Subcutaneous abdominal adipose tissue (tissue), 5 donors: Measurements from ENCODE around the gene RNF41.

Source experiments
- H3K27ac ChIP-seq: one replicate; pipeline ENCODE4 v1.7.0; 2013; ENCODE audit warnings: low read depth, mild to moderate bottlenecking, inconsistent platforms, low read length, moderate library complexity
- H3K27me3 ChIP-seq, 5 donors: one replicate each; pipeline ENCODE4 v1.7.0; 2013; ENCODE audit warnings: low read length in 5 of 5, inconsistent platforms in 1 of 5; ENCODE audit not compliant: control insufficient read depth in 5 of 5, insufficient read depth in 4 of 5
- H3K36me3 ChIP-seq, 5 donors: one replicate each; pipeline ENCODE4 v1.7.0; 2013; ENCODE audit warnings: low read length in 5 of 5; ENCODE audit not compliant: control insufficient read depth in 5 of 5, insufficient read depth in 5 of 5
- H3K4me1 ChIP-seq, 5 donors: one replicate each; pipeline ENCODE4 v1.7.0; 2013; ENCODE audit warnings: low read length in 5 of 5, mild to moderate bottlenecking in 3 of 5, moderate library complexity in 1 of 5; ENCODE audit not compliant: control insufficient read depth in 5 of 5, insufficient read depth in 5 of 5
- H3K4me3 ChIP-seq, 5 donors: one replicate each; pipeline ENCODE4 v1.7.0; 2013; ENCODE audit warnings: low read length in 5 of 5, low read depth in 1 of 5
- H3K9ac ChIP-seq, 5 donors: one replicate each; pipeline ENCODE4 v1.7.0; 2013; ENCODE audit warnings: low read length in 5 of 5, mild to moderate bottlenecking in 4 of 5, moderate library complexity in 3 of 5
- H3K9me3 ChIP-seq, 5 donors: one replicate each; pipeline ENCODE4 v1.7.0; 2013; ENCODE audit warnings: low read length in 5 of 5; ENCODE audit not compliant: control insufficient read depth in 5 of 5
- donor health status: healthy.
- donor health status: healthy.
- donor health status: healthy.
- donor health status: healthy.
- donor health status: healthy.

RNF41 gene

GRCh38 chr12:56247923-56248322 lies 26.2 kb upstream of the RNF41 start:
- Histone ChIP-seq H3K27me3 (no peaks in the 10 kb centered on the region), H3K4me1 (peaks cover 0 to 7% (median 7%) of the 10 kb centered on the region in 5 donors), H3K9me3 (no peaks in the 10 kb centered on the region), H3K9ac (peak overlapping the region in 1 of 5 donors; percentile 4), H3K36me3 (peaks cover 2 to 89% (median 79%) of the 10 kb centered on the region in 5 donors), H3K4me3 (no peak overlapping the region), H3K27ac (no peak overlapping the region)

GRCh38 chr12:56244494-56244893 lies 22.8 kb upstream of the RNF41 start:
- H3K9me3 ChIP-seq, result no peaks in the 10 kb centered on the region
- H3K36me3 ChIP-seq, result peaks cover 0 to 96% (median 88%) of the 10 kb centered on the region in 5 donors
- no peak overlapping the region for H3K9ac ChIP-seq
- no peak overlapping the region for H3K27ac ChIP-seq
- no peak overlapping the region for H3K4me3 ChIP-seq
- no peaks in the 10 kb centered on the region for H3K27me3 ChIP-seq
- peaks cover 0 to 7% (median 7%) of the 10 kb centered on the region in 5 donors for H3K4me1 ChIP-seq

- no peak overlapping the region for H3K4me3 ChIP-seq
- peaks cover 0 to 97% (median 88%) of the 10 kb centered on the region in 5 donors for H3K36me3 ChIP-seq
- peaks cover 0 to 7% (median 7%) of the 10 kb centered on the region in 5 donors for H3K4me1 ChIP-seq
- H3K27me3 ChIP-seq, result no peaks in the 10 kb centered on the region
- H3K9me3 ChIP-seq, result no peaks in the 10 kb centered on the region
- no peak overlapping the region for H3K27ac ChIP-seq
- no peak overlapping the region for H3K9ac ChIP-seq
Measured at GRCh38 chr12:56243731-56244181, 22.0 kb upstream of the RNF41 start.

- H3K27me3 ChIP-seq, result no peaks in the 10 kb centered on the region
- no peaks in the 10 kb centered on the region for H3K9me3 ChIP-seq
- H3K4me1 ChIP-seq, result peaks cover 0 to 7% (median 7%) of the 10 kb centered on the region in 5 donors
- H3K36me3 ChIP-seq, result peaks cover 0 to 95% (median 85%) of the 10 kb centered on the region in 5 donors
- no peak overlapping the region for H3K27ac ChIP-seq
- no peak overlapping the region for H3K4me3 ChIP-seq
- no peak overlapping the region for H3K9ac ChIP-seq
Measured at GRCh38 chr12:56242986-56243385, 21.3 kb upstream of the RNF41 start.

GRCh38 chr12:56241424-56242303 lies 19.9 kb upstream of the RNF41 start:
- Histone ChIP-seq H3K9ac (peak overlapping the region in 1 of 5 donors; percentile 25), H3K4me3 (no peak overlapping the region), H3K9me3 (no peaks in the 10 kb centered on the region), H3K36me3 (peaks cover 0 to 96% (median 85%) of the 10 kb centered on the region in 5 donors), H3K27ac (no peak overlapping the region), H3K27me3 (no peaks in the 10 kb centered on the region), H3K4me1 (peaks cover 0 to 7% (median 7%) of the 10 kb centered on the region in 5 donors)

- Histone ChIP-seq H3K36me3 (peaks cover 0 to 63% (median 57%) of the 10 kb centered on the region in 5 donors), H3K27me3 (no peaks in the 10 kb centered on the region), H3K4me1 (no peaks in the 10 kb centered on the region), H3K27ac (no peak overlapping the region), H3K9me3 (no peaks in the 10 kb centered on the region), H3K4me3 (no peak overlapping the region), H3K9ac (no peak overlapping the region)
Measured at GRCh38 chr12:56237552-56237951, 15.8 kb upstream of the RNF41 start.

GRCh38 chr12:56236985-56237384 lies 15.3 kb upstream of the RNF41 start:
- Histone ChIP-seq H3K4me3 (no peak overlapping the region), H3K9ac (no peak overlapping the region), H3K36me3 (peaks cover 0 to 57% (median 51%) of the 10 kb centered on the region in 5 donors), H3K9me3 (no peaks in the 10 kb centered on the region), H3K4me1 (no peaks in the 10 kb centered on the region), H3K27me3 (no peaks in the 10 kb centered on the region), H3K27ac (no peak overlapping the region)

GRCh38 chr12:56236091-56236490 lies 14.4 kb upstream of the RNF41 start:
- Histone ChIP-seq H3K9ac (no peak overlapping the region), H3K27ac (no peak overlapping the region), H3K27me3 (no peaks in the 10 kb centered on the region), H3K4me3 (no peak overlapping the region), H3K9me3 (no peaks in the 10 kb centered on the region), H3K36me3 (peaks cover 0 to 48% (median 42%) of the 10 kb centered on the region in 5 donors), H3K4me1 (no peaks in the 10 kb centered on the region)

GRCh38 chr12:56234746-56235436 lies 13.2 kb upstream of the RNF41 start:
- no peaks in the 10 kb centered on the region for H3K9me3 ChIP-seq
- H3K27ac ChIP-seq, result no peak overlapping the region
- no peaks in the 10 kb centered on the region for H3K27me3 ChIP-seq
- H3K4me1 ChIP-seq, result no peaks in the 10 kb centered on the region
- no peak overlapping the region for H3K9ac ChIP-seq
- H3K4me3 ChIP-seq, result no peak overlapping the region
- peaks cover 0 to 38% (median 32%) of the 10 kb centered on the region in 5 donors for H3K36me3 ChIP-seq

GRCh38 chr12:56231184-56231582 lies 9.5 kb upstream of the RNF41 start:
- Histone ChIP-seq H3K4me3 (no peak overlapping the region), H3K9me3 (no peaks in the 10 kb centered on the region), H3K4me1 (no peaks in the 10 kb centered on the region), H3K9ac (peak overlapping the region in 1 of 5 donors; percentile 25), H3K36me3 (peaks cover 0 to 15% (median 8%) of the 10 kb centered on the region in 5 donors), H3K27me3 (no peaks in the 10 kb centered on the region), H3K27ac (no peak overlapping the region)
